SK-N-SH (cell line): ENCODE results near the gene VEGFB. TPM values are rescaled to one million over a fixed set of nuclear protein-coding genes. Genes with fewer than 3 reads are reported as not detected.

Source experiments
- CTCF ChIA-PET: fragments of 300-600, 350-600 bp; formaldehyde crosslinking; extraction: SDS; loops from one replicate; lab custom pipeline; 2021; lab: Yijun Ruan, JAX
- POLR2A ChIA-PET: fragments of 350-600 bp; sonication (Branson Sonifier 250); formaldehyde crosslinking; extraction: SDS; loops from one replicate; lab custom pipeline; 2020; ENCODE audit warnings: antibody characterized with exemption, inconsistent platforms; lab: Yijun Ruan, JAX
- DNase-seq: peaks from one replicate; pipeline ENCODE4 v3.0.0; 2012
- H2AFZ ChIP-seq: fragments of 200-600 bp; sonication (generic); 2 replicates; pipeline ENCODE4 v1.8.1; 2016; ENCODE audit warnings: antibody characterized with exemption, mild to moderate bottlenecking, low read depth
- H3F3A ChIP-seq: fragments of 200-600 bp; sonication (generic); replicated peaks from 2 replicates; pipeline ENCODE3; 2016; ENCODE audit warnings: antibody characterized with exemption, mild to moderate bottlenecking; ENCODE audit not compliant: insufficient read depth
- H3K27ac ChIP-seq, 2 experiments: fragments of 200-500 bp in 1 of 2; fragments of 200-600 bp in 1 of 2; sonication (Bioruptor generic) in 1 of 2; sonication (generic), shearing (Covaris generic) in 1 of 2; 2 replicates each; pipeline versions ENCODE4 v1.5.1 to v1.6.1; 2014 to 2016; ENCODE audit warnings: low read depth in 2 of 2, inconsistent platforms in 1 of 2, low read length in 1 of 2, mild to moderate bottlenecking in 1 of 2, mixed read lengths in 1 of 2
- H3K27me3 ChIP-seq: fragments of 200-600 bp; sonication (generic), shearing (Covaris generic); 2 replicates; pipeline ENCODE4 v1.6.1; 2016; ENCODE audit warnings: mixed run types; ENCODE audit not compliant: insufficient read depth
- H3K36me3 ChIP-seq, 2 experiments: fragments of 200-500 bp in 1 of 2; fragments of 200-600 bp in 1 of 2; sonication (Bioruptor generic) in 1 of 2; sonication (generic) in 1 of 2; replicated peaks in 1 of 2; 2 replicates each; pipeline versions ENCODE3 to v1.5.1; 2014 to 2016; ENCODE audit warnings: low read length in 1 of 2, mild to moderate bottlenecking in 1 of 2; ENCODE audit not compliant: insufficient read depth in 2 of 2, control insufficient read depth in 1 of 2
- H3K4me1 ChIP-seq, 2 experiments: fragments of 200-500 bp in 1 of 2; fragments of 200-600 bp in 1 of 2; sonication (Bioruptor generic) in 1 of 2; sonication (generic), shearing (Covaris generic) in 1 of 2; 2 replicates each; pipeline versions ENCODE4 v1.5.1 to v1.6.1; 2014 to 2016; ENCODE audit warnings: low read depth in 1 of 2, low read length in 1 of 2, mixed run types in 1 of 2; ENCODE audit not compliant: insufficient read depth in 2 of 2, control insufficient read depth in 1 of 2
- H3K4me2 ChIP-seq: fragments of 200-600 bp; sonication (generic), shearing (Covaris generic); 2 replicates; pipeline ENCODE4 v1.6.1; 2017; ENCODE audit warnings: mixed run types
- H3K4me3 ChIP-seq, 2 experiments: fragments of 200-500 bp in 1 of 2; fragments of 200-600 bp in 1 of 2; sonication (Bioruptor generic) in 1 of 2; sonication (generic), shearing (Covaris generic) in 1 of 2; 2 replicates each; pipeline versions ENCODE4 v1.5.1 to v1.8.1; 2014 to 2016; ENCODE audit warnings: low read depth in 2 of 2, inconsistent platforms in 1 of 2, low read length in 1 of 2, mild to moderate bottlenecking in 1 of 2, mixed read lengths in 1 of 2, moderate library complexity in 1 of 2
- H3K79me2 ChIP-seq: fragments of 200-600 bp; sonication (generic); 2 replicates; pipeline ENCODE4 v1.8.1; 2017; ENCODE audit warnings: mild to moderate bottlenecking; ENCODE audit not compliant: insufficient read depth
- H3K9ac ChIP-seq: fragments of 200-600 bp; sonication (generic); 2 replicates; pipeline ENCODE4 v1.6.1; 2017; ENCODE audit warnings: mixed run types
- H3K9me2 ChIP-seq: fragments of 200-600 bp; sonication (generic); 2 replicates; pipeline ENCODE4 v1.6.1; 2017; ENCODE audit warnings: mixed run types
- H3K9me3 ChIP-seq: fragments of 200-600 bp; sonication (generic); 2 replicates; pipeline ENCODE4 v1.6.1; 2017; ENCODE audit warnings: mixed run types, mild to moderate bottlenecking, moderate library complexity
- H4K20me1 ChIP-seq: fragments of 200-600 bp; sonication (generic); 2 replicates; pipeline ENCODE4 v1.6.1; 2017; ENCODE audit warnings: mild to moderate bottlenecking, mixed run types; ENCODE audit not compliant: insufficient read depth
- CTCF ChIP-seq: fragments of 200-600 bp; sonication (generic); IDR thresholded peaks from 2 replicates; pipeline ENCODE4 v1.6.1; 2017; ENCODE audit warnings: antibody characterized with exemption, mild to moderate bottlenecking, moderate library complexity
- FOXJ3 ChIP-seq: sonication (generic); formaldehyde crosslinking; IDR thresholded peaks from 2 replicates; pipeline ENCODE4 v1.5.1; 2020; ENCODE audit warnings: mild to moderate bottlenecking, missing genetic modification reagents
- FOXM1 ChIP-seq: IDR thresholded peaks from 2 replicates; pipeline ENCODE4 v1.4.0; 2012; ENCODE audit warnings: low read depth, mild to moderate bottlenecking
- MEF2A ChIP-seq: IDR thresholded peaks from 2 replicates; pipeline ENCODE4 v1.4.0; 2012; ENCODE audit warnings: low read depth, borderline replicate concordance
- NRF1 ChIP-seq: IDR thresholded peaks from 2 replicates; pipeline ENCODE4 v1.6.1; 2012; ENCODE audit warnings: low read depth, mild to moderate bottlenecking, low read length
- POLR2AphosphoS5 ChIP-seq: IDR thresholded peaks from 2 replicates; pipeline ENCODE4 v1.6.1; 2012; ENCODE audit warnings: low read depth, low read length
- RCOR1 ChIP-seq: fragments of 150-350 bp; IDR thresholded peaks from 2 replicates; pipeline ENCODE4 v1.6.1; 2017; ENCODE audit warnings: antibody characterized with exemption, low read length
- REST ChIP-seq: IDR thresholded peaks from 2 replicates; pipeline ENCODE4 v1.6.1; 2012; ENCODE audit warnings: mild to moderate bottlenecking, low read depth, low read length, moderate library complexity
- SIN3A ChIP-seq: IDR thresholded peaks from 2 replicates; pipeline ENCODE4 v1.6.1; 2012; ENCODE audit warnings: low read depth, mild to moderate bottlenecking, low read length, moderate library complexity, borderline replicate concordance
- TAF1 ChIP-seq: IDR thresholded peaks from 2 replicates; pipeline ENCODE4 v1.6.1; 2012; ENCODE audit warnings: low read depth, mild to moderate bottlenecking, low read length, moderate library complexity, borderline replicate concordance
- TCF12 ChIP-seq: IDR thresholded peaks from 2 replicates; pipeline ENCODE4 v1.4.0; 2012
- TEAD4 ChIP-seq: IDR thresholded peaks from 2 replicates; pipeline ENCODE4 v1.4.0; 2012; ENCODE audit warnings: mild to moderate bottlenecking, borderline replicate concordance; ENCODE audit not compliant: insufficient read depth
- USF1 ChIP-seq: IDR thresholded peaks from 2 replicates; pipeline ENCODE4 v1.4.0; 2012; ENCODE audit warnings: low read depth, borderline replicate concordance
- USF2 ChIP-seq: fragments of 150-350 bp; IDR thresholded peaks from 2 replicates; pipeline ENCODE4 v1.6.1; 2017; ENCODE audit warnings: antibody characterized with exemption, low read length, low read depth, borderline replicate concordance
- ZBTB33 ChIP-seq: IDR thresholded peaks from 2 replicates; pipeline ENCODE4 v1.4.0; 2012; ENCODE audit warnings: low read depth, borderline replicate concordance
- WGBS: methylation state at CpG from one replicate; pipeline ENCODE4 v1.1.6; 2017; ENCODE audit warnings: low lambda C conversion rate; 5-methylcytosine and 5-hydroxymethylcytosine counted together
- polyA plus RNA-seq, 3 experiments: library from polyadenylated mRNA; depleted of rRNA; stranded (reverse); fragments of >200 nt; gene quantifications; 2 replicates each; pipeline ENCODE4 v1.2.3, GENCODE V29; 2012

VEGFB gene
- polyA plus RNA-seq, 1 of the 3 experiments (the other 2 are of a cell fraction): 29.9 TPM

- Histone ChIP-seq H3K27ac (no peak overlapping the region), H2AFZ (no peak overlapping the region), H3F3A (peaks cover 3% of the 10 kb centered on the region), H3K4me1 (peaks cover 0 to 15% of the 10 kb centered on the region in 2 experiments; a peak in 2 of 4 replicates), H3K79me2 (peaks cover 5% of the 10 kb centered on the region), H3K9me3 (no peaks in the 10 kb centered on the region), H3K9me2 (no peaks in the 10 kb centered on the region), H3K4me3 (no peak overlapping the region), H4K20me1 (no peaks in the 10 kb centered on the region), H3K36me3 (peaks cover 23 to 43% of the 10 kb centered on the region in 2 experiments), H3K9ac (no peak overlapping the region), H3K4me2 (no peak overlapping the region), H3K27me3 (no peaks in the 10 kb centered on the region)
- TF ChIP-seq ZBTB33: no peak
- no peak for TF ChIP-seq SIN3A
- no peak for TF ChIP-seq NRF1
- no peak for TF ChIP-seq MEF2A
- no peak for TF ChIP-seq CTCF
- no peak for TF ChIP-seq POLR2AphosphoS5
- TF ChIP-seq FOXM1: no peak
- no peak for TF ChIP-seq USF2
- no peak for TF ChIP-seq TAF1
- TF ChIP-seq RCOR1: no peak
- no peak for TF ChIP-seq FOXJ3 (CRISPR knock-in tag)
- TF ChIP-seq TCF12: no peak
- TF ChIP-seq TEAD4: no peak
- TF ChIP-seq REST: no peak
- TF ChIP-seq USF1: no peak
- CTCF ChIA-PET: interaction anchor here (1.2 kb wide), 1 partner anchor 13 kb away, joined by 3 read pairs; no protein-coding TSS in a partner anchor
- DNase-seq: no peak
- POLR2A ChIA-PET: no interaction called here
- 92% methylated on average over 9 of the region's 32 CpGs for WGBS
These were observed 24.7 kb downstream of the VEGFB start for GRCh38 chr11:64258946-64259532.
